Cerebellar nuclear complex (tissue), 1 donor: ENCODE data around the gene A2M.
"Not testable (repeated sequence)": the region's sequence is repeated elsewhere in the genome, so short reads cannot be mapped to it uniquely, and the experiment has no call there.

Experiments used
- DNase-seq, 2 experiments: peaks; one replicate each; lab custom pipeline; 2025; lab: John Stamatoyannopoulos, UW

The A2M gene

DNA sequence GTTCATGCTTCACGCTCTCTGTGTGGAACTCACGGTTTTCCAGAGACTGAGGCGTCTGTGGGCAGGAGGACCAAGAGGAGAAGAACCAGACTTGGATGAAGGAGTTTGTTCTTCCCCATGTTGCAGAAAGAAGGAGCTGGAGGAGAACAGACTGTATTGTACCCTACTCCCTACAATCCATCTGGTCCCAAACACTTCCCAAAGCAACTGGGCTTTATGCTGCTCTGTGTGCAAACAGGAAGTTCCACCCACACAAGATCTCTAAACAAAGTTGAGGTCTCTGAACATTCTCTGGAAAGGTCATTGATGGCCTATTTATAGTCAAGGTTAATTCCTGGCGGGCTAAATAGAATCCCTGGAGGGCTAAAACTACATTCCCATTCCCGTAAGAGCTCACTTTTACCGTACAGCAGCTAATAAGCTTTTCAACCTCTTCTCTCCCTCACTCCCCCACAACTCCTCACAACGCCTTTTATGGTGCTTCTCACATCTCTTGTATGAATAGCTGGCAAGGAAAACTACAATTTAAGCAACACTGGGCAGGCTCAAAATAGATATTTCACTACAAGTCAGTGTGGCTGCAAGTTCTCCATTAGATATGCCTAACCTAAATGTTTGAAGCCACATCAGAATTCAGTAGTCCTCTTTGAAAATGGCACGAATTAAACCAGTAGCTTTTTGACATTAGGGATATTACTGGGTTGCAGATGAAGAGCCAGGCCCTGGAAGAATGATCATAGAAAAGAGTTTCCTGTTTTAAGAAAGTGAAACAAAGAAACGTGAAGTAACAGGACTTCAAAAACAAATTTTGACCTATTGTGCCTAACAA lies at the start of gene A2M:
TSS of gene A2M (minus strand) at position 189 of the 829 bp plus-strand sequence. CDS start at position 119, 70 bp downstream.
- DNase-seq = no peak

DNA sequence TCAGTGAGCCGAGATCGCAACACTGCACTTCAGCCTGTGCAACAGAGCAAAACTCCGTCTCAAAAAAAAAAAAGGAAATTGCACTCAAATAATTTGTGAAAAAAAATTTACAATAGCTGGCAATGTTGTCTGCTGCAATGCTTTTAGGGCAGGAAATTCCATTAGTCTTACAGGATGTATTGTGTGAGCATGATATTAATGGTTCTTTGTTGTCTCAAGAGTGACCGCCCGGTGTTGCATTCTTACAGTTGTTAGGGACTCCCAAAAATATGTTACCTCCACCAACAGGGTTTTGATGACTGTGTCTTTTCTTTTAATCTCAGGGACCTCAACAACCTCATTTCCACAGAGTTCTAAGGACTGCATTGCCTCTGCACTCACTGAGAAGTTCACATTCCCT lies 47.7 kb upstream of the A2M start:
- DNase-seq = no peak

DNA sequence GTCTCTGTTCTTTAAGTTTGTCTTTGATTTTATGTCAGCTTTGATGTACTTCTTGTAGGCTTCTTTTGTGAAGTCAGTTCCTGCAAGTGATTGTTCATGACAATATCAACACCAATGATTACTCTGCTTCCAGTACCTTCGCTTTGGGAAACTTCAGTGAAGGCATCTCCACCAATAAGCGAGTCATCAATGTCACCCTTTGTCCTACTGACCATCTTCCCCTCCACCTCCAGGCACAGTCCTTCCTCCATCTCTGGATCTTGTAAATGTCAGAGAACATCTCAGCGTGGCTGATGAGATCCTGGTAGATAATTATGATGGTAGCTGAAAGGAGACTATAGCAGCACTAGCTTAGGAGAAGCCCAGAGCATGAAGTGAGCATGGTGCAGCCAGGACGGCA lies 40.4 kb upstream of the A2M start:
- DNase-seq = no peak

DNA sequence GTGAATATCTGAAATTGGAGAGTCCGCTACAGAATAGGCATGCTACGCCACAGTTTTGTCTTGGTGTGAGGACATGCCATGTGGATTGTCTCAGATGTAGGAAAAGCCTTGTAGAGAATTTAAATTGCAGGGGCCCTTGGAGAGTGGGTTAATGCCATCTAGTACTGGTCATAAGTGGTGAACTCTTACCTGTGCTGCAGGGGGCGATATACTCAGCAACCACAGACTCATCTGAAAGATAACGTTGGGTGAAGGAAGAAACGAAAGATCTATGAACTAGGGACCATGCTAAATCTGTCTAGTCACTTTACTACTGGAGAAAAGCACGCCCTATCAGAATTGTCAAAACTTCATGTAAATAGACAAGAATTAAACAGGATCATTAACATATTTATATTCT lies 33.7 kb upstream of the A2M start:
- DNase-seq = no peak

- DNase-seq = no peak
These were observed 33.2 kb upstream of the A2M start for GRCh38 chr12:9148926-9149325.

DNA sequence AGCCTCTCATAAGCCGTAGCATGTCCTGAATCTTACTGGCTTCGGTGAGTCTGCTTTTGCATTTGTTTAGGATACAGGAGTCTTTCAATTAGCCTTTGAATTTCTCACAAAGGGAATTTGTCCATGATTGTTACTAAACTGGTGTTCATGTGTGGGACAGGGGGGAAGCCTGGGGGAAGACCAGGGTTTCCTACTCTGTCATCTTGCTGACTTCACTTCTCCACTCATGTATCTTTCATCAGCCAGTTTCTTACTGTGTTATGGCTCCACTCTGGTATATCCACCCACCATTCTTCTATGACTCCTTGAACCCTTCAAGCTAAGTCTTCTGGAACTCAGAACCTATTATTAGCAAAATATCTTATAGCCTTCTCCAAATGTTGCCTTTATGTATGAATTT lies 31.7 kb upstream of the A2M start:
- DNase-seq = no peak

DNA sequence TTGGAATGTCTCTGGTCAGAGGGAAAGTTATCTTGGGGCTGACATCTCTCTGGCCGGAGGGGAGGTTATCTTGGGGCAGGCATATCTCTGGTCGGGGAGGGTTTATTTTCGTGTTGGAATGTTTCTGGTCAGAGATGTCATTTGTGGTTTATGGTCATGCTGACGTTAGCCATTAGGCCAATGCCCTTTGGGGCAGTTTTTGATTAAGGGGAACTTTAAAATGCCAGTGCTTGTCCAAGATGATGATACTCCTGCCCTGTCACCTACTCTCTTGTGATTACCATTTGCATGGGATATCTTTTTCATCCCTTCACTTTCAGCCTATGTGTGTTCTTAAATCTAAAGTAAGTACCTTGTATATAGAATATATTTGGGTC lies 29.0 kb upstream of the A2M start:
- no peak for DNase-seq

DNA sequence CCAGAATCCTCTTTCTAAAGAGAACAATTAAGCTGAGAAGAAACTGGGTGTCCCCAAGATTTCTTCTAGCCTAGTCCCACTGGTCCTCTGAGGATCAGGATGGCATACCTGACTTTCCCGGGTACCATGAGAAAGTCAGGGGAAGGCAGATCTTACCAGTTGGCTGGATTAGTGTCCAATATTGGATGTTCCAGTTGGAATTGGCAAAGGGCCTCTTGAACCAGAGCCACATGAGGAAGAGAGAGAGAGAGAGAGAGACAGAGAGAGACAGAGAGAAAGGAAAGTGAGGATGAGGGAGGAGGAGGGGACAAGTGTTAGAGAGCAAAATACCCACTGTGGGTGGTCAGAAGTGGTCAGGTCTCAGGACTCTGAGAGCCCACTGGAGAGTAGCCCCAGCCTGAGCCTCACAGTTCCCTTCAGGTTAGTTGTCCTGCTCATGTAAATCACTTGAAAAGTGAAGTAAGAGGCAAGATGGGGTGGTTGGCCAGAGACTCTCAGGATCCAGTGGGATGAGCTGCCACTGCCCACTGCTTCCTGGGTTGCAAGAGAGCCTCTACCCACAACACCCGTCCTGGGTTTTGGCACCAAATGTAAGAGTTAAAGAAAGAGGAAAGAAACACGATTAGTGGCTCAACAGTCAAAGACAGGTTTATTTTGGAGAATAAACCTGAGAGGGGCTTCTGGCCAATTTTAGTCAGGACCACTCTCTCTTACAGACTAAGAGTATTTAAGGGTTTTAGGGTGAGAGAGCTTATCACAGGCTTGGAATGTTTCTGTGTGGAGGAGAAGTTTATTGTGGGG lies 28.4 kb upstream of the A2M start:
- DNase-seq = no peak

GRCh38 chr12:9143137-9143536 lies 27.4 kb upstream of the A2M start:
- no peak for DNase-seq

DNA sequence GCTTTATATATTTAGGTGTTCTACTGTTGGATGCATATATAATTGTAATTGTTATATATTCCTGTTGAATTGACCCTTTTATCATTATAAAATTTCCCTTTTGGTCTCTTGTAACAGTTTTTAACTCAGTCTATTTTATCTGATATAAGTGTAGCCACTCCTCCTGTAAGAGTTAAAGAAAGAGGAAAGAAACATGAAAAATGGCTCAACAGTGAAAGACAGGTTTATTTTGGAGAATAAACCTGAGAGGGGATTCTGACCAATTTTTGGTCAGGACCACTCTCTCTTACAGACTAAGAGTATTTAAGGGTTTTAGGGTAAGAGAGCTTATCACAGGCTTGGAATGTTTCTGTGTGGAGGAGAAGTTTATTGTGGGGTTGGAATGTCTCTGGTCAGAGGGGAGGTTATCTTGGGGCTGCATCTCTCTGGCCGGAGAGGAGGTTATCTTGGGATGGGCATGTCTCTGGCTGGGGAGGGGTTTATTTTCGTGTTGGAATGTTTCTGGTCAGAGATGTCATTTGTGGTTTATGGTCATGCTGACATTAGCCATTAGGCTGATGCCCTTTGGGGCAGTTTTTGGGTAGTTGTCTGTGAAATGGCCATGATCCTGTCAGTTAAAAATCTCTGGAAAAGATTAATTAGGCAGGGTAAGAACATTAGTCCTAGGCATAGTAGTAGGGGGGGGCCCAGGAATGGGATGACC lies 24.0 kb upstream of the A2M start:
- not testable (repeated sequence) for DNase-seq

DNA sequence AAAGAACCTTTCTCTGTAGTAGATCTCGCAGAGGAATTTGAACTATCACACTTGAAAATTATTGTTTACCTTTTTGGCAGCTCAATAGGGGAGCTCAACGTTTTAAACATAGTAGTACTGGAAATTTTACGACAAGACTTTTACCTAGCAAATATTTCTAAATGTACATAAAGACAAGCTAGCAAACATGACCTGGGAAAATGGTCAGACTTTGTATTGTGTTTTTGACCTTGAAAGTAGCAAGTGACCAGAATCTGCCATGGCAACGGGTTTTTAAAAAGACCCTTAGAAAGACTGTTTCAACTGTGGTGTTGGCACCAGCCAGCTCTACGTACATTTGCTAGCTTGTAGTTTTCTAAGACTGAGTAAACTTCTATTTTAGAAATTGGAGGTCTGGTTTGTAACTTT lies 20.2 kb upstream of the A2M start:
- no peak for DNase-seq

DNA sequence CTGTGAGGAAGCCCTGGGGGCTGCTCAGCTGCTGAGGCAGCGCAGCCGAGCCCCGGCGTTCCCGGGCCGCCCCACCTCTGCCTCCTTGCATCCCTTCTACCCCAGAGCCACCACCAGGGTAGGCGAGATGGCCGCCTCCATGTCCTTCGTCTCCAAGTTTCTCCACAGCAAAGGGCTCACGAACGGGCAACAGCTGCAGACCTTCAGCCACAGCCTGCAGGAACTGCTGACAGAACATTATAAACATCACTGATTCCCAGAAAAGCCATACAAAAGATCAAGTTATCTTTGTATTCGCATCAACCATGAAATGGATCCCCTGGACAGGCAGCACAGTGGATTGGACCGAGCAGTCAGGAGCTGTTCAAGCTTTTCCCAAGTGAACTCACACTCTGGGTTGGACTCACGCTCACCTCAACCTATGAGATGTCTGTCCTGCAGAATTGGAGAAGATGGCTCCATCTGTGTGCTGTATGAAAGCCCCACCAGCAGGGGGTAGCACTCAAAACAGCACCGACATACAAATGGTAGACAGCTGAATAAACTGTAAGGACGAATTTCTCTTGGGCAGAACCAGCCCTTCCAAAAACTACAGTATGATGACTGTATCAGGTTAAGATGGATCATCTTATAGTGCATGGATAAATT lies 19.4 kb upstream of the A2M start:
- DNase-seq = no peak

DNA sequence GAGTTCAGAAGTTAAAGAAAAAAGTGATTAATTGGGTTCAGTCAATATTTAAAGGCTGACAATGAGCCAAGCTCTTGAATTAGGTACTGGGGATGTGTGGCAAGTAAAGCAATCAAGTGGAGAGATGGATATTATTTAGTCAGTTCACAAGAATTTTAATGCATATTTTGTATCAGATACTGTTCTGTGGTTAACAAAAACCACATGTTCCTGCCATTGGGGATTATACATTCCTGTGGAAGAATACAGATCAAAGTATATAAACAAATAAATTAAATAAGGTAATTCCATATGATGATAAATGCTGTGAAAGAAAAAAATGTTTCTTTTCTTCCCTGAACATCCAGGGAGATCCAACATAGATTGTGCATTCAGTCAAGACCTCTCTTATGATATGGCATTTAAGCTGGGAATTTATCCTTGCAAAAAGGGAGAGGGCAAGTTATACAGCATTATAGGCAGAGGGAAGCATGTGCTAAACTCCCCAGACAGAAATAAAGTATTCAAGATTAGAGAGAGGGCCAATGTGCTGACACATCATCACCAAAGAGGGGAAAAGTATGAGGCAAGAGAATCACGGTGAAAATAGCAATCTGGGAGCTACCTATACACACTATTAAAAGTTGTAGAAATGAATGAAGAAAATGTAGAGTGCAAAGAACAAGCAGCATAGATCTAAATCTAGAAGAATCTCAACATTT lies 17.6 kb upstream of the A2M start:
- no peak for DNase-seq

DNA sequence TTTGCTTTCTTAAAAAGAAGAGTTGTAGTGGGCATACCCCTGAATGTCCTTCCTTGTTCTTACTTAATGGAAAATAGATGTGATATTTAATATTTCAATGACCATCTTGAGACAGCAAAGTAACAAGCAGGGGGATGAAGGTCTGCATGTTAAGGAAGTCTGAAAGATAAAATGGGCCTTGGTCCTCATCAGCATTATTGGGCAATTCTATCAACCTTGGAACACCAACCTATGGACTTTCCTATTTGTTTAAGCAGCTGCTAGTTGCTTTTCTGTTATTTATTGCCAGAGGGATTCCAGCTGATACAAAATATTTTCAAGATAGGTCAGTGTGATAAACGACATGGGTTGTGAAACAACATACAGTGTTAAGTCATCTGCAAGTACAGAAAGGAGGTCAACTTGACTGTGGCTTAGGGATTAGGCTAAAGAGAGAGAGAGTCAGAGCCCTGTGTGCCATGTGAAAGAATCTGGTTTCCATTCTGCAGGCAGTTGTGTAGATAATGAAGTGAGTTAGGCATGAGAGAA lies 16.4 kb upstream of the A2M start:
- DNase-seq = no peak

GRCh38 chr12:9130244-9130643 lies 14.5 kb upstream of the A2M start:
- no peak for DNase-seq

- DNase-seq = no peak
These were observed 12.4 kb upstream of the A2M start for GRCh38 chr12:9127936-9128663.

DNA sequence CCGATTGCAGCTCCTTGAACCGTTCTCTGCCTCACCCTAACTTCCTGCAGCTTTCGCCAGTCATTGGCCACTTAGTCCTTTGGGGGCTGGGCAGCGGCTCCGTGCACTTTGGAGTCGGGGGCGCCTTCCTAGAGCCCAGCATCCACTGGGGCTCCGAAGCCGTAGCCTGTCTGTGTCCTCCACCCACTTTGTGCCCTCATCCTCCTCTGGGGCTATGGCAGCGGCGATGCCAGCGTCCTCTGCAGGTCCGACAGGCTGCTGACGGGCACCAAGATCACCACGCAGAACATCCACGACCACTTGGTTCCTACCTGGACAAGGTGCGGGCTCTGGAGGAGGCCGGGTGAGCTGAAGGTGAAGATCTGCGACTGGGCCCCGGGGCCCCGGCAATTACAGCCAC lies 11.8 kb upstream of the A2M start:
- no peak for DNase-seq

DNA sequence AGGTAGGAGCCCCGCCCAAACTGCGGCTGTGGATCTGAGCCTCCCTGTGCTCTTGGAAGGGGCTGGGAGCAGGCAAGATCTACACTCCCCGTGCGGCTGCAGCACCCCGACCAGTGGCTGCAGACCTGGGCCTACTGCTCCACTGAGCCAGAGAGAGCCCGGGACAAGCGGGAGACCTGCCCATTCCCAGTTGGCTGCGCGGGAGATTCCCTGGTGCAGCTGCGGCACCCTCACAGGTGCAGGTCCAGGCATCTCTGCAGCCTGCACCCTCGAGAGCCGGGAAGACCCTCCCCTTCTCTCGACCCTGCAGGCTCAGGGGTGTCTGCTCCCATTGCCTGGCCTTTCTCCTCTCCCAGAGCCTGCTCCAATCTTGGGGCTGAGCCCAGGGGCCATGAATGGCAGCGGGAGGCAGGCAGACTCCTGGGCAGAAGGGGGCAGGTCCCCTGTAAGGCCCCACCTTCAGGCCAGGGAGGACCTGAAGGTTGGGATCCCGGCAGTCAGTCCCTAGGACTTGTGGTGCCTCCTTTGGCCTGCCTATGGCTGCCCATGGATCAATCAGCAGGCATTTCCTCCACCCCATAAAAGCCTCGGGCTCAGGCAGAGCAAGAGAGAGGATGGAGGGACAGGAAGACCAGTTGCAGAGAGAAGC lies 8.8 kb upstream of the A2M start:
- no peak for DNase-seq

DNA sequence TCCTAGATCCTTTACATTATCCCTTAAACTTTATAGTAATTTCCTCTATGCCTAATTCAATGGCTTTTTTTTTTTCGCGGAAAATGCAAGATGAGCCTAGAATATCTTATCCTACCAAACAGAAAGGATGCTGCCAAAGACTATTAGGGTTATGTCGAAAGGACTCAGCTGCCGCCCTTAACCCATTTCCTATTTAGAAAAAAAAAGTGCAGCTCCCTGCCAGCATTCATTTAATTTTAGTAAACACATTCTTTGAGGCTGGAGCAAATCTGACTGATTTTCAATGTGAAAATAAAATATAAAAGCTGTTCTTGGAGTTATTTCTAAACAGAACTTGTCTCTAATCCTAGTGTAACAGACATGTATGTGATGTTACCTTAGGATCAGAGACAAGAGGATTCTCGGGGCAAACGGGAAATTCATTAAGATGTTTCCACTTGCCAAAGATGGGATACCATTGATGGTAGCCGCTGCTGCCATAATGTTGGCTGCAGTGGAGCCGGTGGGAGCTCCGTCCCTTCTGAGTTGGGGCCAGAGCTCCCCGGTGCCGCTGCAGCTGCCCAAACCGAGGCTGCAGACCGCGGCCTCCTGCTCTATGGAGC lies 8.2 kb upstream of the A2M start:
- DNase-seq = no peak
